WTC11 (cell line): Measurements from ENCODE around the gene JAML.

Source experiments
- CTCF ChIP-seq: fragments of 200-600 bp; IDR thresholded peaks from 2 replicates; pipeline ENCODE4 v1.8.0; 2022; ENCODE audit warnings: antibody characterized with exemption
- MLX ChIP-seq: sonication (generic); formaldehyde crosslinking; IDR thresholded peaks from 2 replicates; pipeline ENCODE4 v1.8.1; 2023; ENCODE audit warnings: mild to moderate bottlenecking, missing genetic modification reagents, moderate library complexity

- TF ChIP-seq CTCF (no peak), MLX (CRISPR knock-in tag) (no peak)
These were observed 25.7 kb downstream of the JAML start for GRCh38 chr11:118199135-118199534.
